ENCODE results near the gene LRRC3.

LRRC3 gene, protein sequence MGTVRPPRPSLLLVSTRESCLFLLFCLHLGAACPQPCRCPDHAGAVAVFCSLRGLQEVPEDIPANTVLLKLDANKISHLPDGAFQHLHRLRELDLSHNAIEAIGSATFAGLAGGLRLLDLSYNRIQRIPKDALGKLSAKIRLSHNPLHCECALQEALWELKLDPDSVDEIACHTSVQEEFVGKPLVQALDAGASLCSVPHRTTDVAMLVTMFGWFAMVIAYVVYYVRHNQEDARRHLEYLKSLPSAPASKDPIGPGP

DNA sequence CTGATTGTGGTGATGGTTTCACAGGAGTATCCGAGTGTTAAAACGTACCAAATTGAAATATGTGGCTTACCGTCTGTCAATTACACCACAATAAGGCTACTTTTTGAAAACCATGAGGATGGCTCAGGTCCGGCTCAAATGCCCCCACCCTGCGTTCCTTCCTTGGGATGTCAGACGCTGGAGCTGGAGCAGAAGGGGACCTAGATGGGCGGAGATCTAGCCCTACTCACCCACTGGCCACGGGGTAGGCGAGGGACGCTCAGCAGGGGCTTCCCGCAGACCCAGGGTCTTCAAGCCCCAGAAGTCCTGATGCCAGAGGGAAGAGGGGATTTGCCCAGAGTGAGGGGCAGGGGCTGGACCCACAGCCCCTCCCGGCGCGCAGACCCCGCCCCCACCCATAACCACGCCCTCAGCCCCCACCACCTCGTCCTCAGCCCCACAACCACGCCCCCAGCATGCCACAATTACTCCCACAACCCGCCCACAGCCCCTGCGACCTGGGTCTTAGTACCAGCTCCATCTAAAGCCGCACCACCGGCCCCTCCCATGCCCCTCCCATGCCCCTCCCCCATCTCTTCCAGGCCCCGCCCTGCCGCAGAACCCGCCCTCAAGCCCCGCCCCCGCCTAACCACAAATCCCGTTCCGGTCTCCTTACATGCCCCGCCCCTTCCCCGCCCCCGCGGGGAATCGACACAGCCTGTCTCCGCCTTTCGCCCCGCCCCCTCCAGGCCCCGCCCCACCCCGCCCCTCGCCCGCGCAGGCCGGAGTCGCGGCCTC is at the start of gene LRRC3:
Gene LRRC3 (plus strand): TSS at position 764 of the 777 bp plus-strand sequence. CDS start 1,135 bp downstream, outside the sequence.
- no peaks in the 10 kb centered on the region for H3K9me3 ChIP-seq (ENCODE audit: severe bottlenecking)
- TF ChIP-seq, protein P1, sequence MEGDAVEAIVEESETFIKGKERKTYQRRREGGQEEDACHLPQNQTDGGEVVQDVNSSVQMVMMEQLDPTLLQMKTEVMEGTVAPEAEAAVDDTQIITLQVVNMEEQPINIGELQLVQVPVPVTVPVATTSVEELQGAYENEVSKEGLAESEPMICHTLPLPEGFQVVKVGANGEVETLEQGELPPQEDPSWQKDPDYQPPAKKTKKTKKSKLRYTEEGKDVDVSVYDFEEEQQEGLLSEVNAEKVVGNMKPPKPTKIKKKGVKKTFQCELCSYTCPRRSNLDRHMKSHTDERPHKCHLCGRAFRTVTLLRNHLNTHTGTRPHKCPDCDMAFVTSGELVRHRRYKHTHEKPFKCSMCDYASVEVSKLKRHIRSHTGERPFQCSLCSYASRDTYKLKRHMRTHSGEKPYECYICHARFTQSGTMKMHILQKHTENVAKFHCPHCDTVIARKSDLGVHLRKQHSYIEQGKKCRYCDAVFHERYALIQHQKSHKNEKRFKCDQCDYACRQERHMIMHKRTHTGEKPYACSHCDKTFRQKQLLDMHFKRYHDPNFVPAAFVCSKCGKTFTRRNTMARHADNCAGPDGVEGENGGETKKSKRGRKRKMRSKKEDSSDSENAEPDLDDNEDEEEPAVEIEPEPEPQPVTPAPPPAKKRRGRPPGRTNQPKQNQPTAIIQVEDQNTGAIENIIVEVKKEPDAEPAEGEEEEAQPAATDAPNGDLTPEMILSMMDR (IDR thresholded peaks at IDR 0.05; ENCODE audit: poor library complexity, severe bottlenecking), result no peak
- DNase-seq (ENCODE audit: low spot score) (peak; percentile 95), ATAC-seq (ENCODE audit: low read depth) (peak; percentile 69)
- no peaks in the 10 kb centered on the region for H3K4me1 ChIP-seq (ENCODE audit: insufficient read depth, poor library complexity, severe bottlenecking)
- no peak within 1 kb of the TSS for H3K27ac ChIP-seq (ENCODE audit: poor library complexity, severe bottlenecking)
- peak within 1 kb of the TSS; percentile 38 for H3K4me3 ChIP-seq (ENCODE audit: severe bottlenecking)
- no peaks in the 10 kb centered on the region for H3K36me3 ChIP-seq (ENCODE audit: low read depth)
- H3K27me3 ChIP-seq (ENCODE audit: insufficient read depth, poor library complexity, severe bottlenecking), result peaks cover 15% of the 10 kb centered on the region

DNA sequence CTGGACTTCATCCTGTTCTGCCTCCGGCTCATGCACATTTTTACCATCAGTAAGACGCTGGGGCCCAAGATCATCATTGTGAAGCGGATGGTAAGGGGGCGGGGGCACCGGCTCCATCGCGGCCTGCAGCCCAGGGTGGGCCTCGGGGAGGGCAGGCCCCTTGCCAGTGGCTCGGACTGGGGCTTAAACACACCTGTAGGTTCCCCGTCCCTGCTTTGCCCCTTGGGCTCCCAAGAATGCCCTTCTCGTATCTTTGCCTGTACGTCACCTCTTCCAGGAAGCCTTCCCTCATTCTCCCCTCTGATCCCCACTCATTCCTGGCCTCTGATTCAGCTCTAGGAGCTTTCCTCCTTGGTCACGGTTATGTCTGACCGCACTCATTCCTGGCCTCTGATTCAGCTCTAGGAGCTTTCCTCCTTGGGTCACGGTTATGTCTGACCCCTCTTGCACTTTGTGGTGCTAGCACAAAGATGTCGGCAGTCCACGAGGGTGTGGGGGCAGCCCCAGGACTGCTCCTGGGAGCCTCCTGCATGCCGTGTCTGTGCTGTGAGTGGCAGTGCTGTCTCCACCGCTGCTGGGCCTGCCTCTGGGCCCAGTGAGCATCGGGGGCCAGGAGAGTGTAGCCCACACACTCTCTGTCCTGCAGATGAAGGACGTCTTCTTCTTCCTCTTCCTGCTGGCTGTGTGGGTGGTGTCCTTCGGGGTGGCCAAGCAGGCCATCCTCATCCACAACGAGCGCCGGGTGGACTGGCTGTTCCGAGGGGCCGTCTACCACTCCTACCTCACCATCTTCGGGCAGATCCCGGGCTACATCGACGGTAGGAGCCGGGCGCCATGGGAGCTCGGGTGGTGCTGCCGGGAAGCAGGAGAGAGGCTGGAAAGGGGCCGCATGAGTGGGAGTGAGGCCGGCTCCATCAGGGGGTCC is 49.1 kb upstream of the LRRC3 start:
- TF ChIP-seq, protein P1 (IDR thresholded peaks at IDR 0.05; ENCODE audit: poor library complexity, severe bottlenecking), result no peak
- ATAC-seq (ENCODE audit: low read depth) (peak; percentile 58; the same call in 2 of the 3 replicates), DNase-seq (ENCODE audit: low spot score) (no peak)
- Histone ChIP-seq H3K27ac (ENCODE audit: poor library complexity, severe bottlenecking) (no peak overlapping the region), H3K36me3 (ENCODE audit: low read depth) (no peaks in the 10 kb centered on the region), H3K9me3 (ENCODE audit: severe bottlenecking) (peaks cover 3% of the 10 kb centered on the region), H3K4me1 (ENCODE audit: insufficient read depth, poor library complexity, severe bottlenecking) (no peaks in the 10 kb centered on the region), H3K27me3 (ENCODE audit: insufficient read depth, poor library complexity, severe bottlenecking) (no peaks in the 10 kb centered on the region), H3K4me3 (ENCODE audit: severe bottlenecking) (no peak overlapping the region)

DNA sequence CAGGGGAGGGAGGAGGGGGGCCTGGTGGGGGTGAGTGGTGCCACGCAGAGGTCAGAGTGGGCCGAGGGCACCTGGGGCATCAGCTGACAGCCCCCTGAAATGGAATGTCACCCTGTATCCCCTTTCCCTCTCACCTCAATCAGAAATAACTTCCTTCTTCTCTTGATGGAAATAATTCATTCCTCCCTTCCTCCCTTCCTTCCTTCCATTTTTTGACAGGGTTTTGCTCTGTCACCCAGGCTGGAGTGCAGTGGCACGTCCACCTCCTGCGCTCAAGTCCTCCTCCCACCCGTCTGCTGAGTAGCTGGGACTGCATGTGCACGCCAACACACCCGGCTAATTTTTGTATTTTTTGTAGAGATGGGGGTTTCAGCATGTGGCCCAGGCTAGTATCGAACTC is 48.4 kb upstream of the LRRC3 start:
- Histone ChIP-seq H3K27ac (ENCODE audit: poor library complexity, severe bottlenecking) (no peak overlapping the region), H3K9me3 (ENCODE audit: severe bottlenecking) (peaks cover 3% of the 10 kb centered on the region), H3K4me3 (ENCODE audit: severe bottlenecking) (no peak overlapping the region), H3K36me3 (ENCODE audit: low read depth) (no peaks in the 10 kb centered on the region), H3K4me1 (ENCODE audit: insufficient read depth, poor library complexity, severe bottlenecking) (no peaks in the 10 kb centered on the region), H3K27me3 (ENCODE audit: insufficient read depth, poor library complexity, severe bottlenecking) (no peaks in the 10 kb centered on the region)
- DNase-seq (ENCODE audit: low spot score) (no peak), ATAC-seq (ENCODE audit: low read depth) (no peak)
- TF ChIP-seq, protein P1 (IDR thresholded peaks at IDR 0.05; ENCODE audit: poor library complexity, severe bottlenecking), result no peak

DNA sequence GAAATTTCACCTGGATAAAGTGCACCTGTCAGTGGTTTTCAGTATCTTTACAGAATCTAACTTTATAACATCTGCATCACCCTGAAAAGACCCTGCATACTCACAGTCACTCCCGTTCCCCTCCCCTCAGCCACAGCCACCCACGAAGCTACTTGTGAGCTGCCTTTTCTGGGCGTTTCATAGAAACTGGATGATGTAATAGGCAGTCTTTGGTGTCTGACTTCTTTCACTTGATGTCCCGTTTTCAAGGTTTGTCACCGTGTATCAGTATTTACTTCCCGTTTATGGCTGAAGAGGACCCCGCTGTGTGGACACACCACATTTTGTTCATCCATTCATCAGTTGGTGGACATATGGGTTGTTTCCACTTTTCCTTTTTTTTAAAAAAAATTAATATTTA is 47.8 kb upstream of the LRRC3 start:
- no peaks in the 10 kb centered on the region for H3K27me3 ChIP-seq (ENCODE audit: insufficient read depth, poor library complexity, severe bottlenecking)
- no peak overlapping the region for H3K4me3 ChIP-seq (ENCODE audit: severe bottlenecking)
- no peak overlapping the region for H3K27ac ChIP-seq (ENCODE audit: poor library complexity, severe bottlenecking)
- TF ChIP-seq, protein P1 (IDR thresholded peaks at IDR 0.05; ENCODE audit: poor library complexity, severe bottlenecking), result no peak
- ATAC-seq (ENCODE audit: low read depth), result no peak
- peaks cover 3% of the 10 kb centered on the region for H3K9me3 ChIP-seq (ENCODE audit: severe bottlenecking)
- H3K4me1 ChIP-seq (ENCODE audit: insufficient read depth, poor library complexity, severe bottlenecking), result no peaks in the 10 kb centered on the region
- no peaks in the 10 kb centered on the region for H3K36me3 ChIP-seq (ENCODE audit: low read depth)
- no peak for DNase-seq (ENCODE audit: low spot score)
